ENCODE measurements around the gene PDE9A.
"Not testable (repeated sequence)": the region's sequence is repeated elsewhere in the genome, so short reads cannot be mapped to it uniquely, and the experiment has no call there.

PDE9A gene

GRCh38 chr21:42807938-42808613 is 154.7 kb downstream of the PDE9A start:
- no peak for DNase-seq

- DNase-seq = no peak
Measured at GRCh38 chr21:42809171-42809570, 155.8 kb downstream of the PDE9A start.

- no peak for DNase-seq
Measured at GRCh38 chr21:42809577-42810475, 156.4 kb downstream of the PDE9A start.

GRCh38 chr21:42811960-42812359 is 158.5 kb downstream of the PDE9A start:
- no peak for DNase-seq

- DNase-seq = not testable (repeated sequence)
Measured at GRCh38 chr21:42812528-42813241, 159.3 kb downstream of the PDE9A start.

GRCh38 chr21:42815217-42815616 is 161.8 kb downstream of the PDE9A start:
- DNase-seq = no peak

- no peak for DNase-seq
Measured at GRCh38 chr21:42818328-42818749, 164.9 kb downstream of the PDE9A start.

GRCh38 chr21:42819861-42820615 is 166.6 kb downstream of the PDE9A start:
- no peak for DNase-seq

GRCh38 chr21:42820616-42821465 is 167.4 kb downstream of the PDE9A start:
- DNase-seq = no peak

All from right forelimb (tissue), 1 donor.